DND-41 (cell line): ENCODE results near the gene MACF1.

Experiments used
- ATAC-seq: fragments of 200-7000 bp; cut with Tn5 transposase; 3 replicates; pipeline ENCODE4 v1.9.1; 2021; ENCODE audit warnings: low read depth; ENCODE audit not compliant: insufficient read depth
- DNase-seq: peaks from one replicate; pipeline ENCODE4 v3.0.0-alpha.2; 2020
- H2AFZ ChIP-seq: 2 replicates; pipeline ENCODE4 v1.6.0; 2012; ENCODE audit warnings: low read depth, low read length
- H3K27ac ChIP-seq: 2 replicates; pipeline ENCODE4 v1.5.1; 2012; ENCODE audit warnings: low read length, inconsistent platforms
- H3K27me3 ChIP-seq: fragments of 200-600 bp; sonication (generic); 2 replicates; pipeline ENCODE4 v1.6.0; 2012; ENCODE audit warnings: low read length, mild to moderate bottlenecking, inconsistent platforms; ENCODE audit not compliant: insufficient read depth, poor library complexity
- H3K36me3 ChIP-seq: 2 replicates; pipeline ENCODE4 v1.5.1; 2012; ENCODE audit warnings: low read length, inconsistent platforms; ENCODE audit not compliant: insufficient read depth
- H3K4me1 ChIP-seq: 2 replicates; pipeline ENCODE4 v1.5.1; 2012; ENCODE audit warnings: mild to moderate bottlenecking, low read length; ENCODE audit not compliant: insufficient read depth
- H3K4me2 ChIP-seq: 2 replicates; pipeline ENCODE4 v1.6.0; 2012; ENCODE audit warnings: mild to moderate bottlenecking, moderate library complexity, low read length, inconsistent platforms; ENCODE audit not compliant: insufficient read depth
- H3K4me3 ChIP-seq, 2 experiments: fragments of 200-600 bp in 1 of 2; shearing (Covaris generic) in 1 of 2; 2 replicates each; pipeline ENCODE4 v1.5.1; 2012 to 2016; ENCODE audit warnings: inconsistent platforms in 2 of 2, low read length in 2 of 2, mild to moderate bottlenecking in 2 of 2, low read depth in 1 of 2, moderate library complexity in 1 of 2
- H3K79me2 ChIP-seq: 2 replicates; pipeline ENCODE4 v1.6.0; 2012; ENCODE audit warnings: low read length, inconsistent platforms; ENCODE audit not compliant: insufficient read depth
- H3K9ac ChIP-seq: 2 replicates; pipeline ENCODE4 v1.6.0; 2012; ENCODE audit warnings: low read depth, mild to moderate bottlenecking, inconsistent platforms, low read length, moderate library complexity
- H3K9me3 ChIP-seq: 2 replicates; pipeline ENCODE4 v1.5.1; 2012; ENCODE audit warnings: low read length, moderate library complexity, mild to moderate bottlenecking, inconsistent platforms; ENCODE audit not compliant: insufficient read depth, severe bottlenecking
- H4K20me1 ChIP-seq: 2 replicates; pipeline ENCODE4 v1.6.0; 2012; ENCODE audit warnings: low read length; ENCODE audit not compliant: insufficient read depth
- EZH2 ChIP-seq: IDR thresholded peaks from 3 replicates; pipeline ENCODE4 v1.6.1; 2012; ENCODE audit warnings: borderline replicate concordance, low read depth, mild to moderate bottlenecking, moderate library complexity, low read length, inconsistent platforms; ENCODE audit not compliant: severe bottlenecking
- TF ChIP-seq, protein P1 (sequence below): IDR thresholded peaks from 2 replicates; pipeline ENCODE4 v1.5.1; 2012; ENCODE audit warnings: borderline replicate concordance, low read length, moderate library complexity, mild to moderate bottlenecking; ENCODE audit not compliant: poor library complexity, severe bottlenecking; ENCODE audit errors: extremely low read depth

Gene MACF1

DNA sequence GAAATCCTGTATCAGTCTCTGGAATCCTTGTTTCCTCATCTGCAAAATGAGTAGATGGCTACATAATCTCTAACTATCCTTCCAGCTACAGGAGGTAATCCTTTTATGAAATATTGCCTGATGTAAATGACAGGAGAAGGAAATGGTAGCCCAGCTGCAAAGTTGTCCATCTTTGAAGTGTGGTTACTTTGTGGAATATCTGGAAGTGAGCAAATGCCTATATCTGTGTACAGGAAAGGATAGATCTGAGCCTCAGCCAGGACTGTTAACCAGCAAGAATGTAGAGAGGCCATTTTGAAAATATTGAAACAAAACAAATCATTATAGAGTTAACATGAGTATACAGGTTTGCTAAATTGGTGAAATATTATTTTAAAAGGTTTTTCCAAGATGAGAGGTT is 212.1 kb downstream of the MACF1 start:
- H3K9me3 ChIP-seq = no peaks in the 10 kb centered on the region
- H3K4me3 ChIP-seq = no peak overlapping the region
- peaks cover 41% of the 10 kb centered on the region for H4K20me1 ChIP-seq
- DNase-seq (no peak), ATAC-seq (no peak)
- no peak overlapping the region for H3K27ac ChIP-seq
- H3K79me2 ChIP-seq = peaks cover 81% of the 10 kb centered on the region
- H3K4me2 ChIP-seq = peak overlapping the region; percentile 43; the same call in 1 of the 2 replicates
- no peak overlapping the region for H3K9ac ChIP-seq
- H2AFZ ChIP-seq = no peak overlapping the region
- no peaks in the 10 kb centered on the region for H3K27me3 ChIP-seq
- peaks cover 49% of the 10 kb centered on the region for H3K36me3 ChIP-seq
- TF ChIP-seq, protein P1, sequence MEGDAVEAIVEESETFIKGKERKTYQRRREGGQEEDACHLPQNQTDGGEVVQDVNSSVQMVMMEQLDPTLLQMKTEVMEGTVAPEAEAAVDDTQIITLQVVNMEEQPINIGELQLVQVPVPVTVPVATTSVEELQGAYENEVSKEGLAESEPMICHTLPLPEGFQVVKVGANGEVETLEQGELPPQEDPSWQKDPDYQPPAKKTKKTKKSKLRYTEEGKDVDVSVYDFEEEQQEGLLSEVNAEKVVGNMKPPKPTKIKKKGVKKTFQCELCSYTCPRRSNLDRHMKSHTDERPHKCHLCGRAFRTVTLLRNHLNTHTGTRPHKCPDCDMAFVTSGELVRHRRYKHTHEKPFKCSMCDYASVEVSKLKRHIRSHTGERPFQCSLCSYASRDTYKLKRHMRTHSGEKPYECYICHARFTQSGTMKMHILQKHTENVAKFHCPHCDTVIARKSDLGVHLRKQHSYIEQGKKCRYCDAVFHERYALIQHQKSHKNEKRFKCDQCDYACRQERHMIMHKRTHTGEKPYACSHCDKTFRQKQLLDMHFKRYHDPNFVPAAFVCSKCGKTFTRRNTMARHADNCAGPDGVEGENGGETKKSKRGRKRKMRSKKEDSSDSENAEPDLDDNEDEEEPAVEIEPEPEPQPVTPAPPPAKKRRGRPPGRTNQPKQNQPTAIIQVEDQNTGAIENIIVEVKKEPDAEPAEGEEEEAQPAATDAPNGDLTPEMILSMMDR = no peak
- no peak for TF ChIP-seq EZH2
- peaks cover 50% of the 10 kb centered on the region for H3K4me1 ChIP-seq

DNA sequence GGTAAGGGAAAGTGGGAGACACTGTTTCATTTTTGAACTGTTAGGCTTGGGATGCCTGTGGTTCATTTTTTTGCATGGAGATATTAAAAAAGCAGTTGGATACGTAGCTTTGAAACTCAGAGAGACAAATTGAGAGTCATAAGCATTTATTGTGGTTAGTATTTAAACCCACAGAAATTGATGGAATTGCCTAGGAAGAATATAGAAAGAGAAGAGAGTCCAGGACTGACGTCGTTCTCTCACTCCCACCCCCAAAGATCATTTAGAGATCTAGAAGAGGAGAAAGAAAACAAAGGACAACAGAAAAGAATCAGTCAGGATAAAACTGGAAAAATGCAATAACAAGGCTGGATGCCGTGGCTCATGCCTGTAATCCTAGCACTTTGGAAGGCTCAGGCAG is 213.7 kb downstream of the MACF1 start:
- peaks cover 48% of the 10 kb centered on the region for H3K36me3 ChIP-seq
- peaks cover 26% of the 10 kb centered on the region for H4K20me1 ChIP-seq
- no peak overlapping the region for H3K4me3 ChIP-seq
- H3K27me3 ChIP-seq = no peaks in the 10 kb centered on the region
- no peak overlapping the region for H3K9ac ChIP-seq
- no peak for TF ChIP-seq EZH2
- TF ChIP-seq, protein P1 = no peak
- H3K27ac ChIP-seq = no peak overlapping the region
- H3K9me3 ChIP-seq = no peaks in the 10 kb centered on the region
- H3K4me2 ChIP-seq = no peak overlapping the region
- peaks cover 69% of the 10 kb centered on the region for H3K79me2 ChIP-seq
- no peak for ATAC-seq
- no peak for DNase-seq
- no peak overlapping the region for H2AFZ ChIP-seq
- peaks cover 35% of the 10 kb centered on the region for H3K4me1 ChIP-seq

DNA sequence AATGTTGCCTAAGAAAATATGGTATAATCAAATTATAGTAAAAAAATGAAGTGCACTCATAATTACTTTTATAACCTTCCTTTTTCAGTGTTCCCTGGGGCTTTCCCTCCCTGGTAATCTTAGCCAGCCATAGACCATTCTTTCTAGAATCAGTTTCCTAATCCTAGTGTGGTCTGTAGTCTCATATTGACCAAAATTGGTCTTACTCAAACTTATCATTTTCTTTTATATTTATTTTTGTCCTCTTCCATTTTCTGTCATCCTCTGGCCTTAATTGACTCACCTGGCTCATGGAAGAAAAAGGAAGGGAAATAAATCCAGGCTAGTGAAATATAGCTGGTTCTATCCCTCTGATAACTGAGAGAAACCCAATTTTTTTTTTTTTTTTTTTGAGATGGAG is 216.0 kb downstream of the MACF1 start:
- no peak for TF ChIP-seq EZH2
- TF ChIP-seq, protein P1 = no peak
- Histone ChIP-seq H3K27me3 (no peaks in the 10 kb centered on the region), H3K36me3 (peaks cover 59% of the 10 kb centered on the region), H3K4me1 (peaks cover 19% of the 10 kb centered on the region), H3K9me3 (no peaks in the 10 kb centered on the region), H3K9ac (no peak overlapping the region), H4K20me1 (peaks cover 13% of the 10 kb centered on the region; the same call in 1 of the 2 replicates), H3K27ac (no peak overlapping the region), H3K4me3 (no peak overlapping the region), H2AFZ (no peak overlapping the region), H3K4me2 (no peak overlapping the region), H3K79me2 (peaks cover 52% of the 10 kb centered on the region)
- ATAC-seq = no peak
- no peak for DNase-seq

DNA sequence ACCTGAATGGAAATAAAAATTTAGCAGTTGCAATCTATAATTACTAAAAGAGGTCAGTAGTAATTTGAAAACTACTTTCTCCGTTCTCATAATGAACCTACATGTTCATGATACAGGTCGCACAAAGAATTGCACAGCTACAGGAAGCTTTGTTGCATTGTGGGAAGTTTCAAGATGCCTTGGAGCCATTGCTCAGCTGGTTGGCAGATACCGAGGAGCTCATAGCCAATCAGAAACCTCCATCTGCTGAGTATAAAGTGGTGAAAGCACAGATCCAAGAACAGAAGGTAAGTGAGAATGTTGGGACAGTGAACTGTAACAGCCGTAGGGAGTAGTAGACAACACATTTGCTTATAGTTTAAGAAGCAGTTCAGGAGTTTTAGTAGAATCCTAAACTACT is 218.1 kb downstream of the MACF1 start:
- Histone ChIP-seq H3K27ac (no peak overlapping the region), H4K20me1 (peaks cover 5% of the 10 kb centered on the region; the same call in 1 of the 2 replicates), H3K9me3 (no peaks in the 10 kb centered on the region), H3K4me2 (no peak overlapping the region), H3K9ac (no peak overlapping the region), H2AFZ (no peak overlapping the region), H3K4me3 (no peak overlapping the region), H3K27me3 (no peaks in the 10 kb centered on the region), H3K36me3 (peaks cover 65% of the 10 kb centered on the region), H3K4me1 (0 out of 2 replicates have a peak, but pooled peaks cover 6% of the 10 kb centered on the region), H3K79me2 (peaks cover 32% of the 10 kb centered on the region)
- ATAC-seq (no peak), DNase-seq (no peak)
- no peak for TF ChIP-seq EZH2
- TF ChIP-seq, protein P1 = no peak
